Kidney epithelial cell (primary cell): ENCODE measurements around the gene PRR22. TPM values are rescaled to one million over a fixed set of nuclear protein-coding genes. Genes with fewer than 3 reads are reported as not detected.

ENCODE experiments used
- DNase-seq: peaks from one replicate; pipeline ENCODE4 v3.0.0-alpha.2; 2010; ENCODE audit warnings: low read depth
- H3K27me3 ChIP-seq: 2 replicates; pipeline ENCODE4 v1.6.0; 2011; ENCODE audit warnings: low read length; ENCODE audit not compliant: control insufficient read depth, insufficient read depth
- H3K36me3 ChIP-seq: 2 replicates; pipeline ENCODE4 v1.5.1; 2011; ENCODE audit warnings: low read length; ENCODE audit not compliant: control insufficient read depth, insufficient read depth
- H3K4me3 ChIP-seq: 2 replicates; pipeline ENCODE4 v1.5.1; 2011; ENCODE audit warnings: low read depth, mild to moderate bottlenecking, control low read depth, low read length
- total RNA-seq: library from RNA; depleted of rRNA; stranded (reverse); fragments of >200 nt; gene quantifications from 2 replicates; pipeline ENCODE4 v1.2.3, GENCODE V29; 2015
- TF ChIP-seq, protein P1 (sequence below): IDR thresholded peaks from 2 replicates; pipeline ENCODE4 v1.5.1; 2011; ENCODE audit warnings: mild to moderate bottlenecking, moderate library complexity, low read length, control low read depth, inconsistent platforms; ENCODE audit not compliant: insufficient read depth, poor library complexity, severe bottlenecking

PRR22 gene
- total RNA-seq, 1 donor from 2014 or later: 2.2 TPM

DNA sequence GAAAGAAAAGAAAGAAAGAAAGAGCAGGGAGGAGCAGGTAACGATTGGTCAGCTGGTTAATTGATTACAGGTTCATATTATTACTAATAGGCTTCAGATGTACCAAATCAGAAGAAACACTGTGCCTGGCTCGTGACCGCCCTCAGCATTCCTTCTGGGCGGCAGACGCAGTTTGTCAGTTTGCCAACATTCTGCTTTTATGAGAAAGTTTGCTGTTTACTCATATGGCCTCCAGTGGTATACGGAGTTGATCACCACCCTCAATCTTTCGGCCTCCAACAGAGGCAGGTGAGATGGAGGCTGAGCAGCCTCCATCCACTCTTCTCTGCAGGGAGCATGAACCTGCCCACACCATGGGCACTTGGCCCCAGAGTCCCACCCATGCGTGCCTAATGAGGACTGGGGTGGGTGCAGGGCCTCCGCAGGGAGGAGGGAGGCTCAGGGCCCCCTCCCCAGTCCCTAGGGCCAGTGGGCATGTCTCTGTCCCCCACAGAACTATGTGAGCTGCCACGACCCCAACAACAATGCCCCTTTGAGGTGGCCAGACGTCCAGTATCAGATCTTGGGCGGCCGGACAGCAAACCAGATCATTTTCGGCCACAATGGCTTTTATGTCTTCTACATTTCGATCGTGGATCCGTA lies 8.8 kb downstream of the PRR22 start:
- Histone ChIP-seq H3K4me3 (no peak overlapping the region), H3K27me3 (peaks cover 8% of the 10 kb centered on the region), H3K36me3 (no peaks in the 10 kb centered on the region)
- TF ChIP-seq, protein P1, sequence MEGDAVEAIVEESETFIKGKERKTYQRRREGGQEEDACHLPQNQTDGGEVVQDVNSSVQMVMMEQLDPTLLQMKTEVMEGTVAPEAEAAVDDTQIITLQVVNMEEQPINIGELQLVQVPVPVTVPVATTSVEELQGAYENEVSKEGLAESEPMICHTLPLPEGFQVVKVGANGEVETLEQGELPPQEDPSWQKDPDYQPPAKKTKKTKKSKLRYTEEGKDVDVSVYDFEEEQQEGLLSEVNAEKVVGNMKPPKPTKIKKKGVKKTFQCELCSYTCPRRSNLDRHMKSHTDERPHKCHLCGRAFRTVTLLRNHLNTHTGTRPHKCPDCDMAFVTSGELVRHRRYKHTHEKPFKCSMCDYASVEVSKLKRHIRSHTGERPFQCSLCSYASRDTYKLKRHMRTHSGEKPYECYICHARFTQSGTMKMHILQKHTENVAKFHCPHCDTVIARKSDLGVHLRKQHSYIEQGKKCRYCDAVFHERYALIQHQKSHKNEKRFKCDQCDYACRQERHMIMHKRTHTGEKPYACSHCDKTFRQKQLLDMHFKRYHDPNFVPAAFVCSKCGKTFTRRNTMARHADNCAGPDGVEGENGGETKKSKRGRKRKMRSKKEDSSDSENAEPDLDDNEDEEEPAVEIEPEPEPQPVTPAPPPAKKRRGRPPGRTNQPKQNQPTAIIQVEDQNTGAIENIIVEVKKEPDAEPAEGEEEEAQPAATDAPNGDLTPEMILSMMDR: no peak
- DNase-seq: no peak

DNA sequence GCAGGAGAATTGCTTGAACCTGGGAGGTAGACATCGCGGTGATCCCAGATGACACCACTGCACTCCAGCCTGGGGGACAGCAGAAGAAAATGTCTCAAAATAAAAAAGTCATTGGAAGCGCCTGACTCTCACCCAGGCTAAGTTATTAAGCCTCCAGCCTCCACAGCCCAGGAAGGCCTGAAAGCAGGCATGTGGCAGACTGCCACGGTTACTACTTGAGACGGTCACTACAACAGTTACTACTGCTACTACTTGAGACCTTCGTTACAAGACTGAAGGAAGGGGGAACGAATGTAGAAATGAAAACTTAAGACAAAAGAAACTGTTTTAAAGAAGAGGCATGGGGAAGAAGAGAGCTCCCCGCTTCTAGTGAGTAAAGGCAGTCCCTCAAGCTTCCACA lies 9.6 kb downstream of the PRR22 start:
- no peak for DNase-seq
- no peak overlapping the region for H3K4me3 ChIP-seq
- TF ChIP-seq, protein P1: no peak

DNA sequence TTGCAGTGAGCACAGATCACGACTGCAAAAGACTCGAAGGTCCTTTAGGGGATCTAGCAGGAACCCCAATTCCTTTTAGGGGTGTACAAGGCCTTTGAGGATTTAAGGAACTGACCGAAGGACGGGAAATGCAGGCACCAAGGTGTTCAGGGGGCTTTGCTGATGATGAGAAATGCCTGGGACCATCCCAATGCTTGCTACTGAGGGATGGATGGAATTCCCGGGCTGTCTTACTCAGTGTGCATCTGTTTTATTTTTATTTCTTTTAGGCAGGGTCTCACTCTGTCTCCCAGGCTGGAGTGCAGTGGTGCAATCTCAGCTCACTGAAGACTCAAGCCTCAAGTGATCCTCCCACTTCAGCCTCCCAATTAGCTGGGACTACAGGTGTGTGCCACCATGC lies 11.3 kb downstream of the PRR22 start:
- peaks cover 8% of the 10 kb centered on the region for H3K27me3 ChIP-seq
- H3K4me3 ChIP-seq: no peak overlapping the region
- DNase-seq: no peak
- TF ChIP-seq, protein P1: no peak
- no peaks in the 10 kb centered on the region for H3K36me3 ChIP-seq

More for the DNA sequence above, 9.6 kb downstream of the PRR22 start:
- Histone ChIP-seq H3K36me3 (no peaks in the 10 kb centered on the region), H3K27me3 (peaks cover 8% of the 10 kb centered on the region)

DNA sequence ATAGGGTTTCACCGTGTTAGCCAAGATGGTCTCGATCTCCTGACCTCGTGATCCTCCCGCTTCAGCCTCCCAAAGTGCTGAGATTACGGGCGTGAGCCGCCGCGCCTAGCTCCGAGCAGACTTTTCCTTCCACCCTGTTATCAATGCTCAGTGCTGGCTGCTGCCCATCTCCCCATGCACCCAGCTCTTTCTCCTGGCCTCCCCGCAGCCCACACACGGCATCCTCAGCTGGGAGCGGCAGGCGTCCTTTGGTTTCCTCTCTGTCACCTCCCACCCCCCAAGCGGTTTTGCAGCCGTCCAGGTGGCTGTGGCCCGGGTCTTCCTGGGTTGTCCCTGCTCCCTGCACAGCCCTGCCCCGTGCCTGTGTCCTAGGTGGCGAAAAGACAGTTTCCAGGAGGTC lies 12.1 kb downstream of the PRR22 start:
- Histone ChIP-seq H3K36me3 (no peaks in the 10 kb centered on the region), H3K27me3 (peaks cover 8% of the 10 kb centered on the region), H3K4me3 (no peak overlapping the region)
- DNase-seq: no peak
- TF ChIP-seq, protein P1: no peak

DNA sequence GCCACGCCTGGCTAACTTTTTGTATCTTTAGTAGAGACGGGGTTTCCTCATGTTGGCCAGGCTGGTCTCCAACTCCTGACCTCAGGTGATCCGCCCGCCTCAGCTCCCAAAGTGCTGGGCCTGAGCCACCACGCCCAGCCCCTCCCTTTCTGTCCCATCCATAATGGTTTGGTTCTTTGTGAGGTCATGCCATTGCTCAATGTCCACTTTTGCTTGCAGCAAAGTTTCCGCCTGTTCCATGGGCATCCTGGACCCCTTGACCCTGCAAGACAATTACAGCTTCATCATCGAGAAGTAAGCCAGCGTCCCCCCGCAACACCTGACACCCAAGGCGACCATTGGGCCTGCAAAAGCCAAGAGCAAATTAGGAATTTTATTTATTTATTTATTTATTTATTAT lies 16.6 kb downstream of the PRR22 start:
- no peak overlapping the region for H3K4me3 ChIP-seq
- DNase-seq: no peak
- H3K27me3 ChIP-seq: no peaks in the 10 kb centered on the region
- H3K36me3 ChIP-seq: no peaks in the 10 kb centered on the region
- TF ChIP-seq, protein P1: no peak

DNA sequence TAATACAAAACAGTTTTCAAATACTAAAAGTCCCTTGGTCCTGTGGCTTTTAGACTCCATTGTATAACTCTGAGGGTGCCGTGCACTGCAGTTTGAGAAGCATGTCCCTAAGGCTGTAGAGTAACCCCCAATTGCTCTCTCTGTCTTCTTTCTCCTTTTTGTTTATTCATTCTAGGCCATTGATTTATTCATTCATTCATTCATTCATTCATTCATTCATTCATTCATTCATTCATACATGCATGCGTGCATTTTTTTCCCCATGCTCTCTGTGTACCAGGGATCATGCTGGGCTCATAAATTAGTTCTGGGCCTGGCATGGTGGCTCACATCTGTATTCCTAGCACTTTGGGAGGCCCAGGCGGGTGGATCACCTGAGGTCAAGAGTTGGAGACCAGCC lies 19.3 kb downstream of the PRR22 start:
- TF ChIP-seq, protein P1: no peak
- H3K4me3 ChIP-seq: no peak overlapping the region
- no peaks in the 10 kb centered on the region for H3K27me3 ChIP-seq
- H3K36me3 ChIP-seq: no peaks in the 10 kb centered on the region
- DNase-seq: no peak
